Kidney epithelial cell (primary cell): Measurements from ENCODE around the gene NPTXR. TPM values are rescaled to one million over a fixed set of nuclear protein-coding genes. Genes with fewer than 3 reads are reported as not detected.

Experiments used
- DNase-seq: peaks from one replicate; pipeline ENCODE4 v3.0.0-alpha.2; 2010; ENCODE audit warnings: low read depth
- H3K27me3 ChIP-seq: 2 replicates; pipeline ENCODE4 v1.6.0; 2011; ENCODE audit warnings: low read length; ENCODE audit not compliant: control insufficient read depth, insufficient read depth
- H3K36me3 ChIP-seq: 2 replicates; pipeline ENCODE4 v1.5.1; 2011; ENCODE audit warnings: low read length; ENCODE audit not compliant: control insufficient read depth, insufficient read depth
- H3K4me3 ChIP-seq: 2 replicates; pipeline ENCODE4 v1.5.1; 2011; ENCODE audit warnings: low read depth, mild to moderate bottlenecking, control low read depth, low read length
- total RNA-seq: library from RNA; depleted of rRNA; stranded (reverse); fragments of >200 nt; gene quantifications from 2 replicates; pipeline ENCODE4 v1.2.3, GENCODE V29; 2015
- TF ChIP-seq, protein P1 (sequence below): IDR thresholded peaks from 2 replicates; pipeline ENCODE4 v1.5.1; 2011; ENCODE audit warnings: mild to moderate bottlenecking, moderate library complexity, low read length, control low read depth, inconsistent platforms; ENCODE audit not compliant: insufficient read depth, poor library complexity, severe bottlenecking

The NPTXR gene
- total RNA-seq, 1 donor from 2014 or later, result 2.4 TPM

DNA sequence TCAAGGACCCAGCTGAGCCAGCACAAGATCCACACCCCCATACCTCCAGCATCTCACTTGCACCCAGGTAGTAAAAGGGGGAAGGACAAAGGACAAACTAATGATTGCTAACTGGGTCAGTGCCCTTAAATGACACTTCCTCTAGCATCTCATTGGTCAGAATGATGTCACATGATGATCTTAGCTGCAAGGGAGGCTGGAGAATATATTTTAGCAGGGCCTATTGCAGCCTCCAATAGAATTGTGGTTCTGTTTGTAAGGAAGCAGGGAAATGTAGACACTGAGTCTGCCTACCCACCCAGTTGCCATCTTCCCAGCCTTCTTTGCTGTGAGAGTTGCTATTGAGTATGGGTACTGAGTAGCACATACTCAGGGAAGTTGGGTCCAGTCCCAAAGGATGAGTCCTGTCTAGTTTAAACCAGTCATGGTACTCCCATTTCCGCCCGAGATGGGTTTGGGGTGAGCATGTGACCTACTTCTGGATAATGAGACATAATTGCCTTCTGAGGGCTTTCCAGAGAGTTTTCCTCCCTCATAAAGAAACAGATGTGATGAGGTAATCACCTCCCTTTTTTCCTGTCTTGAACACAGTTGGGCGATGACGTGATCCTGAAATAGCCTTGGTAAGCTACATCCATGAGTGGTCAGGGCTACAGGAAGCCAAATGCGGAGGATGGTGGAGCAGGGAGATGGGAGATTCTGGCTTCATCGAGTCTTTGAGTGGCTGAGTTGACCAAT is 44.4 kb downstream of the NPTXR start:
- TF ChIP-seq, protein P1, sequence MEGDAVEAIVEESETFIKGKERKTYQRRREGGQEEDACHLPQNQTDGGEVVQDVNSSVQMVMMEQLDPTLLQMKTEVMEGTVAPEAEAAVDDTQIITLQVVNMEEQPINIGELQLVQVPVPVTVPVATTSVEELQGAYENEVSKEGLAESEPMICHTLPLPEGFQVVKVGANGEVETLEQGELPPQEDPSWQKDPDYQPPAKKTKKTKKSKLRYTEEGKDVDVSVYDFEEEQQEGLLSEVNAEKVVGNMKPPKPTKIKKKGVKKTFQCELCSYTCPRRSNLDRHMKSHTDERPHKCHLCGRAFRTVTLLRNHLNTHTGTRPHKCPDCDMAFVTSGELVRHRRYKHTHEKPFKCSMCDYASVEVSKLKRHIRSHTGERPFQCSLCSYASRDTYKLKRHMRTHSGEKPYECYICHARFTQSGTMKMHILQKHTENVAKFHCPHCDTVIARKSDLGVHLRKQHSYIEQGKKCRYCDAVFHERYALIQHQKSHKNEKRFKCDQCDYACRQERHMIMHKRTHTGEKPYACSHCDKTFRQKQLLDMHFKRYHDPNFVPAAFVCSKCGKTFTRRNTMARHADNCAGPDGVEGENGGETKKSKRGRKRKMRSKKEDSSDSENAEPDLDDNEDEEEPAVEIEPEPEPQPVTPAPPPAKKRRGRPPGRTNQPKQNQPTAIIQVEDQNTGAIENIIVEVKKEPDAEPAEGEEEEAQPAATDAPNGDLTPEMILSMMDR, result no peak
- H3K4me3 ChIP-seq, result no peak overlapping the region
- no peaks in the 10 kb centered on the region for H3K36me3 ChIP-seq
- no peak for DNase-seq
- H3K27me3 ChIP-seq, result peaks cover 12% of the 10 kb centered on the region

DNA sequence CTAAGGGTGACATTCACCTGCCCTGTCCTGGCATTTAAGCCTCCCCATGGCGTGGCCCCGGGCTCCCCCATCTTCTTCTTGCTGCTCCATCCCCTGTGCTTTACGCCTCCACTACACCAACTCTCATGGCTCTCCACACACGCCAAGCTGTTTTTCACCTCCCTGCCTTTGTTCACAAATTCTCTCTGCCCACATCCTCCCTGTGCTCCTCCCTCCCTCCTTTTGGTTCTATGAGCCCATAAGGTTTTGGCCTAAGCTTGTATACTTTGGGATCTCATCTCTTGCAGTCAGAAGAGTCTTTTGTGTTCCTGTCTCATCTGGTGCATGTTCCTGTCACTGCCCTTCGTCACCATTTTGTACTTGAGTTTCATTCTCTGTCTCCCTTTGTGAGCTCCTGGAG is 45.3 kb downstream of the NPTXR start:
- no peak for DNase-seq
- Histone ChIP-seq H3K27me3 (peaks cover 12% of the 10 kb centered on the region), H3K4me3 (no peak overlapping the region), H3K36me3 (no peaks in the 10 kb centered on the region)
- TF ChIP-seq, protein P1, result no peak

DNA sequence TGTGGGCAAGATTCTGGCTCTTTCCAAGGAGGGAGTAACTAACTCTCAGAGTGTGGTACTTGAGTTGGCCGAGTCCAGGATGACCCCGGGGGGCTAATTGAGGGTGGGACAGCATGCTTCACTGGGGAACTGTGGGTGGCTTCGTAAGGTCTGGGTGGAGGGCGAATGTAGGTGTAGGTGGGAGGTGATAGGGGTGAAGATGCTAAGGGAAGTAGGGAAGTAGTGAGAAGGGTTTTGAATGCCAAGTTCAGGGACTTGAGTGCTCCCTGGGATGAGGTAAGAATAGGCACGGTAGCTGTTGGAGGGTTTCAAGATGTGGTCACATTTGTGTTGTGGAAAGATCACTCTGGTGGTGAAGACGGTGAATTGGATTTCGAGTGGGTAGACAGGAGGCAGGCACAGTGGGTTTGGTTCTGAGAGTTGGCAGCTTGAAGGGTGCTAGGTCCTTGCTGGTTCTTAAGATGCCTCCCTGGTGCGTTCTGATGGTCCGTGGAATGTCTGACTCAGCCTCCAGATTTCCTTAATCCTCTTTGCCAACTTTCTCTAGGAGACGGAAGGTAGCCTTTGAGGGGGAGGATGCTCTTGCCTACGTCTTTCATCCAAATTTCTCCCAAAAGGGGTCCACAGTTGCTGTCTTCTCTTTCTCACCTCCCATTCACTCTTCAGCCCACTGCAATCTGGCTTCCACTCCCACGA is 47.4 kb downstream of the NPTXR start:
- H3K27me3 ChIP-seq, result peaks cover 12% of the 10 kb centered on the region
- no peaks in the 10 kb centered on the region for H3K36me3 ChIP-seq
- no peak for DNase-seq
- H3K4me3 ChIP-seq, result no peak overlapping the region
- TF ChIP-seq, protein P1, result no peak

DNA sequence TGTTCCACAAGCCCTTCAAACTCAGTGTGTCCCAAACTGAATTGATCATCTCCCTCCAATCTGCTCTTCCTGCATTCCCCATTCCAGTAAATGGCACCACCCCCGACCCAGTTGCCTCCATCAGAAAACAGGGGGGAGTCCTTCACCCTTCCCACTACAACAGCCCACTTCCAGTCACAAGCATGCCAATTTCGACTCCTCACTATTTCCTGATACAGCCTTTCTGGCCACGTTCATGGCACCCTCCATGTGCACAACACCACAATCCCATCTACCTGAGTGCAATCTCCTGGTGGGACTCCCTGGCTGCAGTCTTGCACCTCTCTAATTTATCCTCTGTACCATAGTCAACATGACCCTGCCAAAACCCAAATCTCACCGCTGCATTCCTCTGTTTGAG is 48.3 kb downstream of the NPTXR start:
- DNase-seq, result no peak
- TF ChIP-seq, protein P1, result no peak
- Histone ChIP-seq H3K27me3 (peaks cover 12% of the 10 kb centered on the region), H3K36me3 (no peaks in the 10 kb centered on the region), H3K4me3 (no peak overlapping the region)

DNA sequence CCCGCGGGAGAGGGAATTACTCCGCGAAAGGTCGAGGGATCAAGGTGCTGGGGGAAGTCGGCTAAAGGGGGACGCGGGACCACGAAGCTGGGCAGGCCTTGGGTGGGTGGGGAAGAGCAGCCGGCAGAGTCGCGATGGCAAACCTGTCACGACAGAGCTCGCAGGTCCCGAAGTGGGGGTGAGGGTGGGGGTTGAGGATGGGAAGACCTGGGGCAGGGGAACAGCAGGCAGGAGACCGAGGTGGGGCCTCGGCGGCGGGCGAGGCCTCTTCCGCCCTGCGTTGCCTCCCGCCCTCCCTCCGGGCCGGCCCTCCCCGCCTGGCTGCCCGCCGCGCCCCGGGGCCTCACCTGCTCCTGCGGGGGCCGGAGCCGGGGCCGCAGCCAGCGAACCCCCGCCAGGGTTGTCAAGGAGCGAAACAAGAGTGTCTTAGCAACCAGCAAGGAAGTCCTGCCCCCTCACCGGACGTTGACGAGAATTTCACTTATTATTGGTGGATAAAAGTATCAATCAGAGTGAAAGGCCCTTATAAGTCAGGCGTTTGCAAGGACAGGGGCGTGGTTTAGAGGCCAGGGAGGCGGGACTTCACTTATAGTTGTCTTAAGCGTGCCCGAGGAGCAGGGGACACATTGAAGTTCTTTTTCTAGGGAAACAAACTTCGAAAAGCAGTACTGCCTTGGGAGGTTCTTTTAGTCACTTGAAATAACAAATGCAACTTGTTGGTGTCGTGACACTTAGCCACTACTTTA is 49.9 kb downstream of the NPTXR start, which contains the start of gene DNAL4:
Gene DNAL4, minus strand, starts transcription at position 423 of the 746 bp plus-strand sequence. CDS start 11,412 bp downstream, outside the sequence.
- no peaks in the 10 kb centered on the region for H3K36me3 ChIP-seq
- peak; percentile 97 for DNase-seq
- peak within 1 kb of the TSS; percentile 88 for H3K4me3 ChIP-seq
- H3K27me3 ChIP-seq, result peaks cover 12% of the 10 kb centered on the region
- TF ChIP-seq, protein P1, result no peak
